ENCODE results near the gene SNX24. TPM values are rescaled to one million over a fixed set of nuclear protein-coding genes. Genes with fewer than 3 reads are reported as not detected.

Gene SNX24
- total RNA-seq, 1 donor from 2014 or later: 21.0 TPM

DNA sequence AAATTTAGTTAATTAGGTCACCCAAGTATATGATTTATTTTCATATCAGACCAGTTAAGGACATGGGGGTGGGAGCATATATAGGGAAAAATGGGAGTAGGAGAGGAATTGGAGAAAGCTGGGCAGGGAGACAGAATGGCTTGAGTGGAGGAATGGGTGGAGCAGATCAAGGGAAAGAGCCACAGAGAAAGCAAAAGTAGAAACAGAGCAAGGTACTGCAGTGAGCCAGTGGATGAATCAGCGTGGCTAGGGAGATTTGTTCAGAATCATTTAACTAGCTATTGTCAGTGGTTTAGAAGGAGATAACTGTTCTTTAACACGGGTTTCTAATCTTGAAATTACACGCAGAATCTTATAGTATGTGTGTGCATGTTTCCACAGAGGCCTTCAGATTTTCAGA is 37.4 kb downstream of the SNX24 start:
- Mint-ChIP-seq H3K36me3 (peaks cover 3% of the 10 kb centered on the region), H3K27ac (no peak overlapping the region), H3K9me3 (peaks cover 3% of the 10 kb centered on the region), H3K27me3 (ENCODE audit: insufficient read depth, low read depth) (peaks cover 3% of the 10 kb centered on the region), H3K4me3 (no peak overlapping the region), H3K4me1 (peaks cover 11% of the 10 kb centered on the region)
- Histone ChIP-seq H3K27me3 (no peaks in the 10 kb centered on the region), H4K20me1 (ENCODE audit: low read depth) (no peaks in the 10 kb centered on the region), H3K27ac (no peak overlapping the region), H2AFZ (replicated peaks) (no peak overlapping the region), H3K9me3 (ENCODE audit: low read depth) (no peaks in the 10 kb centered on the region), H3K9ac (no peak overlapping the region), H3K36me3 (no peaks in the 10 kb centered on the region), H3K4me1 (peaks cover 6% of the 10 kb centered on the region), H3K79me2 (ENCODE audit: low read depth) (no peaks in the 10 kb centered on the region), H3F3A (ENCODE audit: low read depth) (no peaks in the 10 kb centered on the region), H3K4me2 (no peak overlapping the region), H3K4me3 (no peak overlapping the region)
- TF ChIP-seq EZH2 (IDR thresholded peaks at IDR 0.05) (no peak), EZH2phosphoT487 (IDR thresholded peaks at IDR 0.05) (no peak)
- no peak for DNase-seq (ENCODE audit: low spot score)

- Histone ChIP-seq H4K20me1 (ENCODE audit: low read depth) (no peaks in the 10 kb centered on the region), H3K4me2 (no peak overlapping the region), H3K9me3 (ENCODE audit: low read depth) (no peaks in the 10 kb centered on the region), H3F3A (ENCODE audit: low read depth) (no peaks in the 10 kb centered on the region), H3K4me3 (no peak overlapping the region), H3K27me3 (no peaks in the 10 kb centered on the region), H3K27ac (no peak overlapping the region), H3K36me3 (no peaks in the 10 kb centered on the region), H3K4me1 (peaks cover 6% of the 10 kb centered on the region), H2AFZ (replicated peaks) (peak overlapping the region; percentile 51), H3K79me2 (ENCODE audit: low read depth) (no peaks in the 10 kb centered on the region), H3K9ac (no peak overlapping the region)
- no peak overlapping the region for H3K27ac Mint-ChIP-seq
- H3K36me3 Mint-ChIP-seq: peaks cover 6% of the 10 kb centered on the region
- TF ChIP-seq EZH2 (IDR thresholded peaks at IDR 0.05) (no peak), CTCF (IDR thresholded peaks at IDR 0.05) (no peak), EZH2phosphoT487 (IDR thresholded peaks at IDR 0.05) (no peak)
- peaks cover 1% of the 10 kb centered on the region for H3K27me3 Mint-ChIP-seq (ENCODE audit: insufficient read depth, low read depth)
- H3K4me3 Mint-ChIP-seq: no peak overlapping the region
- H3K4me1 Mint-ChIP-seq: peaks cover 11% of the 10 kb centered on the region
- no peak for DNase-seq (ENCODE audit: low spot score)
- H3K9me3 Mint-ChIP-seq: peaks cover 7% of the 10 kb centered on the region
These were observed 39.7 kb downstream of the SNX24 start for GRCh38 chr5:122885045-122885517.

DNA sequence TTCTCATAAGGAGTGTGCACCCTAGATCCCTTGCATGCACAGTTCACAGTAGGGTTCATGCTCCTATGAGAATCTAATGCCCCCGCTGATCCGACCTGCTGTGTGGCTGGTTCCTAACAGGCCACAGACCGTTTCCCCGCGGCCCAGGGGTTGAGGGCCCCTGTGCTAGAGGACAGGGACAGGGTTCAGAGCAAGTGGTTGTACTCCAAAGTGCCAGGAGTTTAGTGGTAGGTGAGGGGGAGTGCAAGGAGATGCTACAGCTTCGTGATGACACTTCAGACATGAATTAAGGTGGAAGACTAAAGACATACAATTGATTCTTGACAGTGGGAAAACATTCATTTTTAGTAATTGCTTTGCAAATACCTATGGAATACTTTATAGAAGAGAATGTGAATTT is 40.5 kb downstream of the SNX24 start:
- H3K36me3 ChIP-seq: no peaks in the 10 kb centered on the region
- Mint-ChIP-seq H3K36me3 (peaks cover 6% of the 10 kb centered on the region), H3K4me1 (peaks cover 5% of the 10 kb centered on the region), H3K27ac (no peak overlapping the region), H3K9me3 (peaks cover 7% of the 10 kb centered on the region), H3K4me3 (no peak overlapping the region), H3K27me3 (ENCODE audit: insufficient read depth, low read depth) (no peaks in the 10 kb centered on the region)
- TF ChIP-seq CTCF (IDR thresholded peaks at IDR 0.05) (no peak), EZH2 (IDR thresholded peaks at IDR 0.05) (no peak)
- H3K79me2 ChIP-seq (ENCODE audit: low read depth): no peaks in the 10 kb centered on the region
- no peak overlapping the region for H3K4me3 ChIP-seq
- DNase-seq (ENCODE audit: low spot score): no peak
- H3K4me2 ChIP-seq: no peak overlapping the region
- H3F3A ChIP-seq (ENCODE audit: low read depth): no peaks in the 10 kb centered on the region
- no peak overlapping the region for H3K9ac ChIP-seq
- peaks cover 6% of the 10 kb centered on the region for H3K4me1 ChIP-seq
- H3K27me3 ChIP-seq: no peaks in the 10 kb centered on the region
- H4K20me1 ChIP-seq (ENCODE audit: low read depth): no peaks in the 10 kb centered on the region
- H3K27ac ChIP-seq: no peak overlapping the region
- H3K9me3 ChIP-seq (ENCODE audit: low read depth): no peaks in the 10 kb centered on the region
- no peak overlapping the region for H2AFZ ChIP-seq (replicated peaks)

DNA sequence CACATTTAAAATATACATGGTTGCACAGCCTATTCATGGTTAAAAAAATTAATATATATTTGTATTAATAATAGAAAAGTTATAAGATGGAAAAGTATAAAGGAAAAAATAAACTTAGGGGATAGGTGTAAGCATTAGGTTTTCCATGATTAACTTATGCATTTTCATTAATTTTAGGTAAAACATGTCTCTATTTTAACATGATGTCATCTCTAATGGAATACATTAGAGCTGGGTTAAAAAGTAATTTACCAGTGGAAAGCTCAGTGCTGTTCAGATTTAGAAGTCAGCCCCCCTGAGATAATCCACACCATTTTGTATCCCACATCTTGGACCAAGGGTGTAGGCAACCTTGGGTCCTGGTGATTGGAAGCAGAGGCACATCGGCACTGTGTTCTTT is 49.7 kb downstream of the SNX24 start:
- Mint-ChIP-seq H3K27me3 (ENCODE audit: insufficient read depth, low read depth) (no peaks in the 10 kb centered on the region), H3K36me3 (peaks cover 1% of the 10 kb centered on the region), H3K4me1 (no peaks in the 10 kb centered on the region), H3K27ac (no peak overlapping the region), H3K4me3 (no peak overlapping the region), H3K9me3 (no peaks in the 10 kb centered on the region)
- no peak overlapping the region for H3K4me2 ChIP-seq
- no peaks in the 10 kb centered on the region for H3K36me3 ChIP-seq
- H3K79me2 ChIP-seq (ENCODE audit: low read depth): no peaks in the 10 kb centered on the region
- no peaks in the 10 kb centered on the region for H3K4me1 ChIP-seq
- no peak overlapping the region for H2AFZ ChIP-seq (replicated peaks)
- no peaks in the 10 kb centered on the region for H3F3A ChIP-seq (ENCODE audit: low read depth)
- H3K4me3 ChIP-seq: no peak overlapping the region
- TF ChIP-seq EZH2 (IDR thresholded peaks at IDR 0.05) (no peak), EZH2phosphoT487 (IDR thresholded peaks at IDR 0.05) (no peak), CTCF (IDR thresholded peaks at IDR 0.05) (no peak)
- no peaks in the 10 kb centered on the region for H3K27me3 ChIP-seq
- no peak overlapping the region for H3K27ac ChIP-seq
- no peak overlapping the region for H3K9ac ChIP-seq
- no peak for DNase-seq (ENCODE audit: low spot score)
- H4K20me1 ChIP-seq (ENCODE audit: low read depth): no peaks in the 10 kb centered on the region
- H3K9me3 ChIP-seq (ENCODE audit: low read depth): no peaks in the 10 kb centered on the region

Data from neural progenitor cell (in vitro differentiated cells).